Activated CD4-positive, CD25-positive, alpha-beta regulatory T cell treated with anti-CD3 and anti-CD28 coated beads, Interleukin-2, amount 50 U/mL, for 72 hours (primary cell): ENCODE data around the gene LYRM2.
A peak's percentile ranks its signal among the peaks of the same experiment; 100 is the strongest.
"Not testable (repeated sequence)": the region's sequence is repeated elsewhere in the genome, so short reads cannot be mapped to it uniquely, and the experiment has no call there.

Experiments used
- DNase-seq: peaks from one replicate; pipeline ENCODE4 v3.0.0; 2021

LYRM2 gene

GRCh38 chr6:89644864-89645263 lies 6.3 kb upstream of the LYRM2 start:
- no peak for DNase-seq

DNA sequence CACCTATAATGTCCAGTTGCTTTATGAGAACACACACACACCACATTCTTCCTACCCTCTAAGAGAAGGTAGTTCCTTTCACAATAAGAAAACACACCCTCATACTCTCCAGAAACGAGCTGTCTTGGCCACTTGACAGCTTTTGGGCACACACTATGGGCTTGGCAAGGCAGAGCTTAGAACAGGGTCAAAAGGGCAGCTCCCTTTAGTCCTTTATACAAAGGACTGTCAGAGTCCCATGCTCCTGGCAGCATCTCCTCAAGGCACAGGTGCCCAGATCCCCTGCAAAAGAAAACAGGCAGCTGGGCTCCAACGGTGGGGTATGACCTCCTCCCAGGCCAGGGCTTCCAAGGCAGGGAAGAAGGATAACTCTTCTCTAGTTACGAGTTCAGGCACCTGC lies 4.9 kb upstream of the LYRM2 start:
- DNase-seq: no peak

GRCh38 chr6:89642956-89643355 lies 4.4 kb upstream of the LYRM2 start:
- DNase-seq: no peak

GRCh38 chr6:89641581-89641980 lies 3.0 kb upstream of the LYRM2 start:
- DNase-seq: not testable (repeated sequence)

- DNase-seq: no peak
Observed at GRCh38 chr6:89640804-89641203, 2.3 kb upstream of the LYRM2 start.

GRCh38 chr6:89637960-89638319 lies 607 bp downstream of the LYRM2 start:
- no peak for DNase-seq

GRCh38 chr6:89636412-89636811 lies 2.1 kb downstream of the LYRM2 start:
- DNase-seq: not testable (repeated sequence)

- DNase-seq: no peak
Observed at GRCh38 chr6:89630488-89630887, 8.1 kb downstream of the LYRM2 start.

DNA sequence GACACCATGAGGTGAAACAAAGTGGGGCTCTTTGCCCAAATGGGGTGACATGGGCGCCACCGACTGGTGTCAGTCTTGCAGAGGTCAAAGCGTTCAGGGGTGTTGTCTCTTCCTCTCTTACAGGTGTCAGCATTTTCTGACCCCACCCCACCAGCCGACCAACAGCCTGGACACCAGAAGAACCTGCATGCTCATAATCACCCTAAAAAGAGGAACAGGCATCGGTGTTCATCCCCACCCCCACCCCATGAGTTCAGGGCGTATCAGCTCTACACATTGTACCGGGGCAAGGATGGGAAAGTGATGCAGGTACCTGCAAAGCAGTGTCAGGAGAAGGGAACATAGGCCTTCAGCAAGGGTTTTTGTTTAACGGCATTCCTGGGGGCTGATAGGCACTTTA lies 14.8 kb downstream of the LYRM2 start:
- DNase-seq: no peak

DNA sequence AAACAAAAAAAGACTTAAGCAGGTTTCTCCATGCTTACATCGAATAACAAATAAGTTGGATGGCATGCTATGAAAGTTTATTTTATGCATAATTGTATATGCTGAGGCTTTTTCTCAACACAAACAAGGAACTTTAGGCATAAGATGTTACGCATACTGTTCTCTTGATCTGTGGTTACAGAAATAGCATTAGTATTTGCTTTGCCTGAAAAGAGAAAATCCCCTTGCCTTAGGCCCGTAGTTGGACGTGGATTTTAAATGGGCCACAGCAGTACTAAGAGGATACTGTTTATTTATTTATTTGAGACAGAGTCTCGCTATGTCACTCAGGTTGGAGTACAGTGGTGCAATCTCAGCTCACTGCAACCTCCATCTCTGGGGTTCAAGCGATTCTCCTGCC lies 19.0 kb downstream of the LYRM2 start:
- DNase-seq: no peak

GRCh38 chr6:89618026-89618425 lies 20.5 kb downstream of the LYRM2 start:
- DNase-seq: no peak

DNA sequence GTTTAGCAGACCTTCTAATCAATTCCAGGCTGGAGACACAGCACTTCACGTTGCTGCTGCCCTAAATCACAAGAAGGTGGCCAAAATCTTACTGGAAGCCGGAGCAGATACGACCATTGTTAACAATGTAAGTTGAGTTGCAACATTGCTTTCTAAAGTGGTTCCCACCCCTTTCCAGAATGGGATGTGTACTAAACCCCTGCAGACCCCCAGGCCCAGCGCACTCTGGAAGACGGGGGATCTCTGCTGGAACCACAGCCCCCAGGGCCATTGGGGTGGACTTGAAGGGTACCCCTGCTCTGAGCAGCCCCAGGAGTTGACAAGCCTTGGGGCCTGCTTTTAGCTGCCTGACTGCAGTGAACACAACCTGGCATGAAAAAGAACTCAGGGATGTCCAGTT lies 22.0 kb downstream of the LYRM2 start:
- DNase-seq: no peak

DNA sequence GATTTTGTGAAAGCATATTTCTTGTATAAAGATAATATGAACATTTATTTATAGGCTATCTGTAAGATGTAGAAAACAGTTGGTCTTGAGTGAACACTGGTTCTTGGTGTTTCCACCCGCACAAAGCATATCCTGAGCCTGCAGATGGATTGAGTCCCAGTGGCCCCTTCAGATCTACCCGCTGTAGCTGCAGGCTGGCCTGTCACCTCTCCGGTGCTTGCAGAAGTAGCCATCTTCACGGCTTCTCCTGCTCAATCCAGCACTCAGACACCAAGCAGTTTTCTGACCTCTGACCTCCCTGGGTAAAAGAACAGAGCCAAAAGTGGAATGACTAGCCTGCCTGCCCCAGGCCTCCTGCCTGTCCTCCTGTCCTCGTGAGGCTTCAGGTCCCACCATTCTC lies 22.7 kb downstream of the LYRM2 start:
- DNase-seq: no peak

DNA sequence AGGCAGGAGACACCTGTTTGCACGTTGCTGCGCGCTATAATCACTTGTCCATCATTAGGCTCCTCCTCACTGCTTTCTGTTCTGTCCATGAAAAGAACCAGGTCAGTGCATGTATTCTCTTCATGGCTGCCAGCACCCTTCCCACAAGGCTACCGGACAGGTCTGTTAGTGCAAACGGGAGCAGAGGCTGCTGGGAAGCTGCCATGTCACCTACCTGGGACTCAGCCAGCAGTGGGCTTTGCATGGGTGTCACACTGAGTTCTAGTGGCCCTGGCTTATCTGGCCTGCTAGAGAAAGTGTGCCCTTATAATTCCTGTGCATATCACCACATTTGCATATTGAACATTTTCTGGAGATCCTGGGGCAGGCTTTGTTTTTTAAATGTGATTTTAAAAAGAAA lies 24.8 kb downstream of the LYRM2 start:
- no peak for DNase-seq

- DNase-seq: no peak
Observed at GRCh38 chr6:89612121-89612520, 26.4 kb downstream of the LYRM2 start.

DNA sequence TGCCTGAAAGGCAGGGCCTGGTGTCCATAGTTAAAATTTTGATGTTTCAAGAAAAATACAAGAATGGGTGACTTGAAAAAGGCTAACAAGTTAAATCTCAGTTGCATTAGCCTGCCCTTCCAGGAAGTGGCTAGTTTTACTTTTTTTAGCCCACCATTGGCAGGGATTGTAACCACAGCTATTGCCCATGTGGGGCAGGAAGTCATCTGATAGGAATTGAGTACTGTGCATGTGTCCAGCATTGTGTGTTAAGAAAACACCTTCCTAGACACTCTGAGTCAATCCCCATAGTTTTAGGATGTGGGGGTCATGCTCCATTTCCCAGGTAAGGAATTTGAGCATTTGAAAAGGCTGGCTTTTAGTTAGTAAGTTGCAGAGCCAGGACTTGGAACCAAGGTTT lies 26.9 kb downstream of the LYRM2 start:
- DNase-seq: no peak

- peak; percentile 74 for DNase-seq
Observed at GRCh38 chr6:89610149-89610642, 28.4 kb downstream of the LYRM2 start.

GRCh38 chr6:89605861-89606260 lies 32.7 kb downstream of the LYRM2 start:
- no peak for DNase-seq

GRCh38 chr6:89604653-89605052 lies 33.9 kb downstream of the LYRM2 start:
- DNase-seq: no peak

- no peak for DNase-seq
Observed at GRCh38 chr6:89602166-89602565, 36.4 kb downstream of the LYRM2 start.

GRCh38 chr6:89599727-89600126 lies 38.8 kb downstream of the LYRM2 start:
- no peak for DNase-seq

GRCh38 chr6:89597988-89598387 lies 40.6 kb downstream of the LYRM2 start:
- no peak for DNase-seq

- DNase-seq: no peak
Observed at GRCh38 chr6:89597372-89597771, 41.2 kb downstream of the LYRM2 start.

DNA sequence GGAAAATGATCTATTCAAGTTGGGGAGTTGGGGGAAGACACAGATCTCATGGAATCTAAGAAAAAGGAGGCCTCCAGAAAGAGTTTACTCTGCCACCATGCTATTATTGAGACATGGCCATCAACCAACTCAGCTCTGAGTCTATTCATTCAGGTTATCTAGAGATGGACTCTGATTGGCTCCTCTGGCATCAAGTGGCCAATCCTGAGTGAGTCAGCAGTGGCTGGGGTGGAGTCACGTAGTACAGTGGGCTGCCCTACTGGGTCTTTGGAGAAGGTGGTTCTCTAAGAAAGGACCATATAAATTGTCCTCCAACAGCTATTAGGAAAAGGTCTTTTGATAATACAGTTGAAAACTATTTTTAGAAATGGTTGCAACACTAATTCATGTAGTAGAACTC lies 42.1 kb downstream of the LYRM2 start:
- no peak for DNase-seq

DNA sequence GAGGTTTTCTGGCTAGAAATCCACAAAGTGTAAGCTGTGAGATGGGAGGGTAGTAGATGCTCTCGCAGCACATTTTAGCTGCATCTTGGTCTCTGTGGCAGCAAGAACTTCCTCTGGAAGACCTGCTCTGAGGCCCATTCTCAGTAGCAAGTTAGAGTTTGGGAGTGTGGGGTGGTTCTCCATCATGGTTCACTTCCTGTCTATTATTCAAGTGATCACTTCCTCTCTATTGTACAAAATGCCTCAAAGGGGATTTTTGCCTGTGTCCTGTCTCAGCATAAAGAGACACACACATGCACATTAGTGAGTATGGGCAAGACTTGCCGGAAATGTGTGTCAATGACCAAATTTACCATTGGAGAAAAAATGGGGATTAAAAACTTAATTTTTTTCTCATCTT lies 42.5 kb downstream of the LYRM2 start:
- DNase-seq: no peak

DNA sequence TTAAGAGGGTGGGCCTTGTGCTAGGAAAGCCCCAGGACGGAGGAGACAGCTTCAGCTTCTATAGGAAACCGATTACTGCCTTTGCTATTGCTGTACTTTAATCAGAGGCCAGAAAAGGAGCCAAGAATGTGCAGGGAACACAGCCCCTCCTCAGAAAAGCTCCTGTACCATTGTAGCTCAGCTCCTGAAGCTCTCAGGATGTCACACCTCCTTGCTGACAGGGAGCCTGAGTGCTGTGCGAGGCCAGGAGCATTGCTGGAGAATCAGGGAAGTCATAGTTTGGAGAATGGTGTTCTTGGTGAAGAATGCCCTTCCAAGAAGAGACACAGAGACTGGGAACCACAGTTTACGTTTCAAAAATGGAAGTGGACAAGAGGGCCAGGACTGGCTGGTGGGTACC lies 46.8 kb downstream of the LYRM2 start:
- DNase-seq: no peak
